Ectodermal cell (in vitro differentiated cells): ENCODE results near the gene NIT1. TPM values are rescaled to one million over a fixed set of nuclear protein-coding genes. Genes with fewer than 3 reads are reported as not detected.

Source experiments
- H3K27ac ChIP-seq: 2 replicates; pipeline ENCODE4 v1.7.0; 2013; ENCODE audit warnings: mild to moderate bottlenecking, low read depth, low read length; ENCODE audit not compliant: insufficient read depth, poor library complexity, severe bottlenecking
- H3K27me3 ChIP-seq: 2 replicates; pipeline ENCODE4 v1.7.0; 2013; ENCODE audit warnings: mild to moderate bottlenecking, low read length; ENCODE audit not compliant: insufficient read depth, control insufficient read depth, poor library complexity, severe bottlenecking
- H3K36me3 ChIP-seq: one replicate; pipeline ENCODE4 v1.7.0; 2013; ENCODE audit warnings: low read length; ENCODE audit not compliant: control insufficient read depth, insufficient read depth
- H3K4me1 ChIP-seq: one replicate; pipeline ENCODE4 v1.7.0; 2013; ENCODE audit warnings: low read length; ENCODE audit not compliant: control insufficient read depth, insufficient read depth
- H3K4me3 ChIP-seq: 2 replicates; pipeline ENCODE4 v1.7.0; 2013; ENCODE audit warnings: low read depth, low read length, control low read depth; ENCODE audit not compliant: insufficient read depth
- H3K9me3 ChIP-seq: 2 replicates; pipeline ENCODE4 v1.7.0; 2013; ENCODE audit warnings: mild to moderate bottlenecking, low read length, moderate library complexity; ENCODE audit not compliant: control insufficient read depth
- WGBS, 2 experiments: methylation state at CpG; one replicate each; pipeline ENCODE4 v1.1.7; 2013; ENCODE audit warnings: missing lambda C conversion rate in 2 of 2; 5-methylcytosine and 5-hydroxymethylcytosine counted together
- polyA plus RNA-seq, 4 experiments: library from polyadenylated mRNA; stranded (reverse); fragments of 50-300 nt; gene quantifications; one replicate each; pipeline ENCODE4 v1.2.3, GENCODE V29; 2013

NIT1 gene
- polyA plus RNA-seq (2013, experiment 1 of 4): 56.7 TPM
- 61.4 TPM for polyA plus RNA-seq (2013, experiment 2 of 4)
- 52.4 TPM for polyA plus RNA-seq (2013, experiment 3 of 4)
- polyA plus RNA-seq (2013, experiment 4 of 4): 57.9 TPM

- Histone ChIP-seq H3K27me3 (no peaks in the 10 kb centered on the region), H3K4me3 (peak within 1 kb of the TSS; percentile 81), H3K4me1 (peaks cover 12% of the 10 kb centered on the region), H3K27ac (peak within 1 kb of the TSS; percentile 79), H3K36me3 (peaks cover 31% of the 10 kb centered on the region), H3K9me3 (no peaks in the 10 kb centered on the region)
- WGBS, 2 experiments: 0% methylated on average over 58 of the region's 58 CpGs
These were observed at the start of gene NIT1, which contains the start of gene PFDN2 for GRCh38 chr1:161117759-161118581. Gene NIT1 (plus strand): TSS chr1:161118105. CDS start chr1:161118177, 72 bp downstream. Gene PFDN2 (minus strand): TSS chr1:161118037. CDS start chr1:161118026, 11 bp downstream.

- no peak overlapping the region for H3K27ac ChIP-seq
- H3K4me3 ChIP-seq: no peak overlapping the region
- WGBS, 2 experiments: 83 to 87% methylated on average over 10 of the region's 10 CpGs
- no peaks in the 10 kb centered on the region for H3K36me3 ChIP-seq
- H3K9me3 ChIP-seq: no peaks in the 10 kb centered on the region
- no peaks in the 10 kb centered on the region for H3K4me1 ChIP-seq
- no peaks in the 10 kb centered on the region for H3K27me3 ChIP-seq
These were observed 49.3 kb upstream of the NIT1 start for GRCh38 chr1:161068306-161069234.

GRCh38 chr1:161069241-161069640, 48.7 kb upstream of the NIT1 start:
- WGBS, 2 experiments: 90% methylated on average over 9 of the region's 9 CpGs
- Histone ChIP-seq H3K4me1 (no peaks in the 10 kb centered on the region), H3K9me3 (no peaks in the 10 kb centered on the region), H3K36me3 (no peaks in the 10 kb centered on the region), H3K27ac (no peak overlapping the region), H3K27me3 (no peaks in the 10 kb centered on the region), H3K4me3 (no peak overlapping the region)

GRCh38 chr1:161069731-161070270, 48.1 kb upstream of the NIT1 start, which contains the start of gene ARHGAP30:
Gene ARHGAP30 (minus strand): TSS chr1:161069891. CDS start chr1:161069624, 267 bp downstream.
- H3K27ac ChIP-seq: no peak within 1 kb of the TSS

GRCh38 chr1:161070761-161071160, 47.1 kb upstream of the NIT1 start:
- Histone ChIP-seq H3K4me3 (no peak overlapping the region), H3K4me1 (no peaks in the 10 kb centered on the region), H3K36me3 (no peaks in the 10 kb centered on the region), H3K9me3 (no peaks in the 10 kb centered on the region), H3K27me3 (no peaks in the 10 kb centered on the region), H3K27ac (no peak overlapping the region)
- WGBS, 2 experiments: 91 to 96% methylated on average over 4 of the region's 4 CpGs

More at GRCh38 chr1:161069731-161070270, 48.1 kb upstream of the NIT1 start, which contains the start of gene ARHGAP30:
- no peaks in the 10 kb centered on the region for H3K36me3 ChIP-seq
- H3K4me1 ChIP-seq: no peaks in the 10 kb centered on the region
- no peaks in the 10 kb centered on the region for H3K27me3 ChIP-seq
- no peaks in the 10 kb centered on the region for H3K9me3 ChIP-seq
- no peak within 1 kb of the TSS for H3K4me3 ChIP-seq
- WGBS, 2 experiments: 87 to 90% methylated on average over 9 of the region's 9 CpGs

- Histone ChIP-seq H3K4me1 (no peaks in the 10 kb centered on the region), H3K4me3 (no peak overlapping the region), H3K36me3 (no peaks in the 10 kb centered on the region), H3K9me3 (no peaks in the 10 kb centered on the region), H3K27me3 (no peaks in the 10 kb centered on the region), H3K27ac (no peak overlapping the region)
- 77 to 81% methylated on average over 9 of the region's 9 CpGs for WGBS, 2 experiments
These were observed 46.0 kb upstream of the NIT1 start for GRCh38 chr1:161071886-161072371.

- H3K27ac ChIP-seq: no peak overlapping the region
- no peaks in the 10 kb centered on the region for H3K9me3 ChIP-seq
- no peak overlapping the region for H3K4me3 ChIP-seq
- no peaks in the 10 kb centered on the region for H3K36me3 ChIP-seq
- H3K27me3 ChIP-seq: no peaks in the 10 kb centered on the region
- no peaks in the 10 kb centered on the region for H3K4me1 ChIP-seq
- WGBS, 2 experiments: 89 to 91% methylated on average over 19 of the region's 19 CpGs
These were observed 45.0 kb upstream of the NIT1 start for GRCh38 chr1:161072751-161073449.

- Histone ChIP-seq H3K27me3 (no peaks in the 10 kb centered on the region), H3K9me3 (no peaks in the 10 kb centered on the region), H3K27ac (no peak overlapping the region), H3K36me3 (no peaks in the 10 kb centered on the region), H3K4me3 (no peak overlapping the region), H3K4me1 (no peaks in the 10 kb centered on the region)
- WGBS, 2 experiments: 80 to 81% methylated on average over 7 of the region's 7 CpGs
These were observed 44.3 kb upstream of the NIT1 start for GRCh38 chr1:161073474-161074121.
